ENCODE results near the gene LTBP1. TPM values are rescaled to one million over a fixed set of nuclear protein-coding genes. Genes with fewer than 3 reads are reported as not detected.

LTBP1 gene
- total RNA-seq, 1 experiment from 2014 or later = 13.9 TPM

DNA sequence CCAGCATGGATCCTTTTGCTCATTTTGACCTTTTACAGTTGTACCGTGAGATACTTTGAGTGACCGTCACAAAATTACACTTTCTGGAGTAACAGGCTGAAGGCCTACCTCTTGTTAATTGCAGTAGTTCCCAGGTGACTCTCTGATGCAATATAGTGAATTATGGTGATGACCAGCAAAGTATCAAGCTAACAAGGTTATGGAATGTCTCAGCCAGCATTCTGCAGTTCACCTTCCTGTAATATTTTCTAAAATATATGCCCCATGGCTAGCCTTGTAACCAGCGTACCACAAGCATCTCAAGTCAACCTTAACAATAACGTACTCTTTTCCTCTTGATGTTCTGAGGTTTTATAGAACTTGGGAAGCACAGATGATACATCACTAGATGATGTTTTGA lies 234.7 kb downstream of the LTBP1 start:
- Mint-ChIP-seq H3K27ac (ENCODE audit: unreplicated experiment) (no peak overlapping the region), H3K27me3 (ENCODE audit: unreplicated experiment) (no peaks in the 10 kb centered on the region), H3K9me3 (ENCODE audit: low read depth, unreplicated experiment) (no peaks in the 10 kb centered on the region), H3K36me3 (ENCODE audit: insufficient read depth, unreplicated experiment) (no peaks in the 10 kb centered on the region), H3K4me3 (ENCODE audit: low read depth, unreplicated experiment) (no peak overlapping the region), H3K4me1 (ENCODE audit: low read depth, unreplicated experiment) (no peaks in the 10 kb centered on the region)
- BruUV-seq (replicated peaks) = no TSS peak
- no peak for DNase-seq
- intact Hi-C loops (cut with micrococcal nuclease; ENCODE audit: unreplicated experiment) = no loop called here
- CTCF ChIA-PET = no interaction called here
- TF ChIP-seq, protein P1, sequence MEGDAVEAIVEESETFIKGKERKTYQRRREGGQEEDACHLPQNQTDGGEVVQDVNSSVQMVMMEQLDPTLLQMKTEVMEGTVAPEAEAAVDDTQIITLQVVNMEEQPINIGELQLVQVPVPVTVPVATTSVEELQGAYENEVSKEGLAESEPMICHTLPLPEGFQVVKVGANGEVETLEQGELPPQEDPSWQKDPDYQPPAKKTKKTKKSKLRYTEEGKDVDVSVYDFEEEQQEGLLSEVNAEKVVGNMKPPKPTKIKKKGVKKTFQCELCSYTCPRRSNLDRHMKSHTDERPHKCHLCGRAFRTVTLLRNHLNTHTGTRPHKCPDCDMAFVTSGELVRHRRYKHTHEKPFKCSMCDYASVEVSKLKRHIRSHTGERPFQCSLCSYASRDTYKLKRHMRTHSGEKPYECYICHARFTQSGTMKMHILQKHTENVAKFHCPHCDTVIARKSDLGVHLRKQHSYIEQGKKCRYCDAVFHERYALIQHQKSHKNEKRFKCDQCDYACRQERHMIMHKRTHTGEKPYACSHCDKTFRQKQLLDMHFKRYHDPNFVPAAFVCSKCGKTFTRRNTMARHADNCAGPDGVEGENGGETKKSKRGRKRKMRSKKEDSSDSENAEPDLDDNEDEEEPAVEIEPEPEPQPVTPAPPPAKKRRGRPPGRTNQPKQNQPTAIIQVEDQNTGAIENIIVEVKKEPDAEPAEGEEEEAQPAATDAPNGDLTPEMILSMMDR (IDR thresholded peaks at IDR 0.05; ENCODE audit: unreplicated experiment) = no peak

DNA sequence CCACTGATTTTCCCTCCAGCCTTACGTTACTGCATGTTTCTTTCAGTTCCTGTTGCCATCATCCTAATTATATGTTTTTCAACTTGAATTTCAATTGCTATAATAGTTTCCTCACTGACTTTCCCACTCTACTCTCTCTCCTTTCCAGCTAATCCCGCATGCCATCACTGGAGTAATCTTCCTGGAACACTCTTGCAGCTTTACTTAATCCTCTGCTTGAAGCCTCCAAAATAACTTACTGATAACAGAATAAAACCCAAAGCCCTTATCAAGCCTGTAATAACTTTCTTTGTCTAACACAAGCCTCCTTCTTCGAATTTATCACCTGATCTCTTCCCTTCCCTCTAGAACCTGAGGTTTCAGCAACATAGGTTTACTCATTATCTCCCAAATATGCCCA lies 237.3 kb downstream of the LTBP1 start:
- BruUV-seq (replicated peaks) = no TSS peak
- H3K4me3 Mint-ChIP-seq (ENCODE audit: low read depth, unreplicated experiment) = no peak overlapping the region
- CTCF ChIA-PET = no interaction called here
- intact Hi-C loops (cut with micrococcal nuclease; ENCODE audit: unreplicated experiment) = no loop called here
- no peak for DNase-seq
- H3K36me3 Mint-ChIP-seq (ENCODE audit: insufficient read depth, unreplicated experiment) = no peaks in the 10 kb centered on the region
- TF ChIP-seq, protein P1 (IDR thresholded peaks at IDR 0.05; ENCODE audit: unreplicated experiment) = no peak
- H3K27me3 Mint-ChIP-seq (ENCODE audit: unreplicated experiment) = no peaks in the 10 kb centered on the region
- no peak overlapping the region for H3K27ac Mint-ChIP-seq (ENCODE audit: unreplicated experiment)
- no peaks in the 10 kb centered on the region for H3K4me1 Mint-ChIP-seq (ENCODE audit: low read depth, unreplicated experiment)
- H3K9me3 Mint-ChIP-seq (ENCODE audit: low read depth, unreplicated experiment) = no peaks in the 10 kb centered on the region

DNA sequence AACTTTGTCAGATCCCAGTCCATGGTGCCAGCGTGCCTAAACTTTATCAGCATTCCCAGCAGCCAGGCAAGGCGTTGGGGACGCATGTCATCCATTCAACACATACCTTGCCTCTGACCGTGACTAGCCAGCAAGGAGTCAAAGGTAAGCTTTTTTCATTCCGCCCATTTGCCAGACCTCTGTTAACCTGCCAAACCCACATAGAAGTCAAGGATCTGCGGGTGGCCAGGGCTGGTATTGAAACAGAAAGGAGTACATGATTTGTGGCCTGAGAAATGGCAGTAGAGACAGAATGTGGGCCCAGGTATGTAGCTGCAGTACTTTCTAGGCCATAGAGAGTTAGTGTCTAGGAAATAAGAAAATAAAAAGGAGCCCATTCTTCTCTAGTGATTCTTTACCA lies 240.2 kb downstream of the LTBP1 start:
- CTCF ChIA-PET = no interaction called here
- no TSS peak for BruUV-seq (replicated peaks)
- Mint-ChIP-seq H3K9me3 (ENCODE audit: low read depth, unreplicated experiment) (no peaks in the 10 kb centered on the region), H3K27me3 (ENCODE audit: unreplicated experiment) (no peaks in the 10 kb centered on the region), H3K36me3 (ENCODE audit: insufficient read depth, unreplicated experiment) (no peaks in the 10 kb centered on the region), H3K4me3 (ENCODE audit: low read depth, unreplicated experiment) (no peak overlapping the region), H3K27ac (ENCODE audit: unreplicated experiment) (no peak overlapping the region), H3K4me1 (ENCODE audit: low read depth, unreplicated experiment) (peaks cover 7% of the 10 kb centered on the region)
- no peak for DNase-seq
- intact Hi-C loops (cut with micrococcal nuclease; ENCODE audit: unreplicated experiment) = no loop called here
- TF ChIP-seq, protein P1 (IDR thresholded peaks at IDR 0.05; ENCODE audit: unreplicated experiment) = no peak

DNA sequence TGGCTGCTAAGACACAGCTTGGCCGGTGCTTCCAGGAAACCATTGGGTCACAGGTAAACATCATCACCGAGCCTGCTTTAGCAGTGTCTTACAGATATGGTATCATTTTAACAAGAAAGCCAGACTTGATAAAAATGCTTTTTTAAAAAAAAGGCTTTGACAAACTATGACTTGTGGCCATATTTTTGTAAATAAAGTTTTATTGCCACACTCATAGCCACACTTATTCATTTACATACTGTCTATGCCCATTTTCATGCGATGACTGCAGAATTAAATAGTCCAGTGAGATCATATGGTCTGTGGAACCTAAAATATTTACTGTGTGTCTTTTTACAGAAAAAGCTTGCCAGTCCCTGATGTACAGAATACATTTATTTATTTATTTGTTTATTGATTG lies 242.0 kb downstream of the LTBP1 start:
- Mint-ChIP-seq H3K27ac (ENCODE audit: unreplicated experiment) (no peak overlapping the region), H3K4me1 (ENCODE audit: low read depth, unreplicated experiment) (peaks cover 7% of the 10 kb centered on the region), H3K9me3 (ENCODE audit: low read depth, unreplicated experiment) (no peaks in the 10 kb centered on the region), H3K27me3 (ENCODE audit: unreplicated experiment) (no peaks in the 10 kb centered on the region), H3K4me3 (ENCODE audit: low read depth, unreplicated experiment) (no peak overlapping the region), H3K36me3 (ENCODE audit: insufficient read depth, unreplicated experiment) (no peaks in the 10 kb centered on the region)
- BruUV-seq (replicated peaks) = no TSS peak
- CTCF ChIA-PET = no interaction called here
- TF ChIP-seq, protein P1 (IDR thresholded peaks at IDR 0.05; ENCODE audit: unreplicated experiment) = no peak
- DNase-seq = no peak
- intact Hi-C loops (cut with micrococcal nuclease; ENCODE audit: unreplicated experiment) = no loop called here

Data from Calu3 (cell line).